Endothelial cell of umbilical vein (primary cell): Measurements from ENCODE around the gene WDFY2. TPM values are rescaled to one million over a fixed set of nuclear protein-coding genes. Genes with fewer than 3 reads are reported as not detected.
A peak's percentile ranks its signal among the peaks of the same experiment; 100 is the strongest.

Experiments used
- BruUV-seq: library from RNA; stranded (reverse); fragments of 400-500 nt; replicated peaks from 2 replicates; lab custom pipeline; 2021; lab: Mats Ljungman, UMichigan
- CTCF ChIA-PET: fragments of 300-600, 350-600 bp; sonication (Branson Sonifier 250); formaldehyde crosslinking; loops from one replicate; lab custom pipeline; 2021; ENCODE audit warnings: antibody characterized with exemption, inconsistent platforms; lab: Charles Lee
- POLR2A ChIA-PET: fragments of 300-600, 350-600 bp; sonication (Branson Sonifier 250); formaldehyde crosslinking; loops from one replicate; lab custom pipeline; 2021; ENCODE audit warnings: antibody characterized with exemption, inconsistent platforms; lab: Charles Lee
- DNase-seq: peaks from one replicate; pipeline ENCODE4 v3.0.0-alpha.2; 2011; ENCODE audit warnings: low read depth, low spot score
- FAIRE-seq: peaks from 2 replicates; lab custom pipeline; 2011; peaks lifted over from hg19 to GRCh38; lab: Jason Lieb, UNC
- H2AFZ ChIP-seq: 2 replicates; pipeline ENCODE4 v1.6.0; 2012; ENCODE audit warnings: low read depth, low read length, control low read depth, inconsistent platforms
- H3K27ac ChIP-seq: 2 replicates; pipeline ENCODE4 v1.5.1; 2011; ENCODE audit warnings: low read depth, mild to moderate bottlenecking, control low read depth, low read length, moderate library complexity; ENCODE audit not compliant: insufficient read depth
- H3K27me3 ChIP-seq, 2 experiments: 2 replicates each; pipeline versions ENCODE4 v1.6.0 to v1.6.1; 2011; ENCODE audit warnings: low read length in 2 of 2, mixed read lengths in 1 of 2; ENCODE audit not compliant: control insufficient read depth in 2 of 2, insufficient read depth in 2 of 2
- H3K36me3 ChIP-seq, 2 experiments: 2 replicates in 1 of 2; 3 replicates in 1 of 2; pipeline ENCODE4 v1.5.1; 2011; ENCODE audit warnings: low read length in 2 of 2, mild to moderate bottlenecking in 1 of 2, moderate library complexity in 1 of 2; ENCODE audit not compliant: control insufficient read depth in 2 of 2, insufficient read depth in 2 of 2; ENCODE audit errors: extremely low read depth in 1 of 2
- H3K4me1 ChIP-seq: 3 replicates; pipeline ENCODE4 v1.5.1; 2011; ENCODE audit warnings: mild to moderate bottlenecking, low read length; ENCODE audit not compliant: control insufficient read depth, insufficient read depth; ENCODE audit errors: extremely low read depth
- H3K4me2 ChIP-seq: 2 replicates; pipeline ENCODE4 v1.6.1; 2011; ENCODE audit warnings: low read length, control low read depth, mixed read lengths; ENCODE audit not compliant: insufficient read depth
- H3K4me3 ChIP-seq, 3 experiments: fragments of 200-600 bp in 1 of 3; sonication (generic), shearing (Covaris generic) in 1 of 3; replicated peaks in 1 of 3; 2 replicates each; pipeline ENCODE4 v1.5.1; 2011 to 2016; ENCODE audit warnings: control low read depth in 3 of 3, low read length in 3 of 3, mild to moderate bottlenecking in 2 of 3, inconsistent platforms in 1 of 3, low read depth in 1 of 3, moderate library complexity in 1 of 3; ENCODE audit not compliant: insufficient read depth in 1 of 3
- H3K79me2 ChIP-seq: 2 replicates; pipeline ENCODE4 v1.6.0; 2012; ENCODE audit warnings: low read length, inconsistent platforms; ENCODE audit not compliant: control insufficient read depth, insufficient read depth
- H3K9ac ChIP-seq: replicated peaks from 2 replicates; pipeline ENCODE3; 2011; ENCODE audit warnings: low read length, control low read depth; ENCODE audit not compliant: insufficient read depth; ENCODE audit errors: extremely low read depth
- H3K9me1 ChIP-seq: replicated peaks from 3 replicates; pipeline ENCODE4 v1.6.0; 2011; ENCODE audit warnings: mild to moderate bottlenecking, low read length; ENCODE audit not compliant: control insufficient read depth, insufficient read depth; ENCODE audit errors: extremely low read depth
- H3K9me3 ChIP-seq: replicated peaks from 2 replicates; pipeline ENCODE4 v1.5.1; 2012; ENCODE audit warnings: low read length, inconsistent platforms; ENCODE audit not compliant: control insufficient read depth, insufficient read depth
- H4K20me1 ChIP-seq: replicated peaks from 2 replicates; pipeline ENCODE3; 2011; ENCODE audit warnings: mild to moderate bottlenecking, low read length; ENCODE audit not compliant: control insufficient read depth, insufficient read depth; ENCODE audit errors: extremely low read depth
- EZH2 ChIP-seq: IDR thresholded peaks from 2 replicates; pipeline ENCODE4 v1.6.1; 2012; ENCODE audit warnings: borderline replicate concordance, low read depth, mild to moderate bottlenecking, moderate library complexity, low read length, inconsistent platforms; ENCODE audit not compliant: severe bottlenecking
- FOS ChIP-seq: IDR thresholded peaks from 2 replicates; pipeline ENCODE4 v1.6.1; 2011; ENCODE audit warnings: mild to moderate bottlenecking, low read length, moderate library complexity, borderline replicate concordance; ENCODE audit not compliant: insufficient read depth
- GATA2 ChIP-seq: IDR thresholded peaks from 2 replicates; pipeline ENCODE4 v1.7.0; 2011; ENCODE audit warnings: low read depth, mild to moderate bottlenecking, moderate library complexity, mixed read lengths, low read length; ENCODE audit not compliant: insufficient read length, insufficient read depth
- JUN ChIP-seq: IDR thresholded peaks from 2 replicates; pipeline ENCODE4 v1.6.1; 2011; ENCODE audit warnings: borderline replicate concordance, low read depth; ENCODE audit not compliant: insufficient read length, insufficient read depth
- MYC ChIP-seq: IDR thresholded peaks from one replicate; pipeline ENCODE4 v1.6.1; 2011; ENCODE audit warnings: mild to moderate bottlenecking, low read depth, low read length
- POLR2A ChIP-seq: IDR thresholded peaks from 2 replicates; pipeline ENCODE4 v1.6.1; 2012; ENCODE audit warnings: low read depth, mild to moderate bottlenecking, control low read depth, low read length
- dilution Hi-C: fragments of 300-500 bp; cut with MboI; formaldehyde crosslinking; loops from one replicate; pipeline ENCODE4 v1.15.0; 2019; ENCODE audit warnings: low sequenced_read_pairs; ENCODE audit not compliant: extremely low pct_ligation_motif_present
- intact Hi-C: fragments of 100-400 bp; cut with micrococcal nuclease; formaldehyde crosslinking; loops from one replicate; pipeline ENCODE4 v1.10.0; 2022
- polyA plus RNA-seq, 4 experiments: library from polyadenylated mRNA; depleted of rRNA in 3 of 4; stranded (reverse) in 3 of 4; unstranded in 1 of 4; fragments of >200 nt; gene quantifications; 2 replicates each; pipeline versions ENCODE4 v1.2.1 to v1.2.3, GENCODE V29; 2011 to 2012; ENCODE audit warnings: missing spikeins in 1 of 4
- total RNA-seq: library from RNA; stranded (reverse); gene quantifications from 2 replicates; pipeline ENCODE4 v1.2.3, GENCODE V29; 2021
- TF ChIP-seq, protein P1 (sequence below): IDR thresholded peaks from 2 replicates; pipeline ENCODE4 v1.6.1; 2011; ENCODE audit not compliant: insufficient read depth, insufficient read length
- TF ChIP-seq, protein P2 (sequence below), 2 donors: IDR thresholded peaks; 1 replicate in 1 of 2; 2 replicates in 1 of 2; pipeline ENCODE4 v1.5.1; 2011; ENCODE audit warnings: low read length in 2 of 2, mild to moderate bottlenecking in 2 of 2, moderate library complexity in 2 of 2, control low read depth in 1 of 2, inconsistent platforms in 1 of 2, low read depth in 1 of 2; ENCODE audit not compliant: insufficient read depth in 1 of 2; ENCODE audit errors: extremely low read depth in 1 of 2

Gene WDFY2
- total and polyA plus RNA-seq, 2 donors (not counting 3 experiments of a cell fraction or from before 2014, with no cell fraction given), result 2.1 to 5.5 TPM

DNA sequence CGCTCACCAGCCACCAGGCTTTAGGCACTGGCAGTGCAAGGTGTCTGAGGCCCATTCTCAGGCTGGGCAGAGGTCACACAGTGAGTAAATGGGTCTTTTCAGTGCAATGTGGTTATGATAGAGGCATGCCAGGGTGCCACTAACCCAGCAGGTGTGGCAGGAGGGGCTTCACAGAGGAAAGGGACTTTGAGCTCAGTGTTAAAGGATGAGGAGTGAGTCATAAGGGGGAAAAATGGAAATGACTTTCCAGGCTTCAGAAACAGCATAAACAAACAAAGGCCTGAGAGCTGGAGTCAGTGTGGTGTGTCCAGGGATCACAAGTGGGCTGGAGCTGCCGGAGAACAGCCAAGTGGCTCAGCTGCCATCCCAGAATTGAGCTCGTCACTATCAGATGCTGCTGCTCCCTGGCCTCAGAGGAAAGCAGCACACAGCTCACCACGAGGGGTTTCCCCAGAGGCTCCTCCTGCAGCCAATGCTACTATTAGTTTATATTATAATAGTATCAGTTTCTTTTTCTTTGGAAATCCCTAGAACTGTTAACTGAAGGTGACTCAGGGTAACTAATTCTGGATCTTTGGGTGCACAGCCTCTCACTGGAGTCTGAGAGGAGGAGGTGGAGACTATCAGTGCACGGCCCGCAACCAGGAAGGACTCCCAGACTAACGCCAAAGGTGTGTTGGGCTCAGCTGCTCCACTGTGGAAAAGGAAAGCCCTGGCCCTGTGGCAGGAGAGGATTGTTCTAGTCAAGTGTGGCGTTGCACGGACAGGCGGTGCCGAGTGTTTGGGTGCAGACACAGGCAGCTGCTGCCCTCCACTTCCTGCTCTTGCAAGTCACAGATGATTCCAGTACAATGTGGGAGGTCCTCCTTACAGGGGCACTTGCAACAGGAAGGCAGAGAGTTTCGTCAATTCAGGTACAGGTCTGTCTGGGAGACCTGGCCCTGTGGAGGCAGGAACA, 180.2 kb downstream of the WDFY2 start:
- Histone ChIP-seq H3K27ac (no peak overlapping the region), H3K4me2 (no peak overlapping the region), H3K9me1 (no peaks in the 10 kb centered on the region), H2AFZ (no peak overlapping the region), H3K79me2 (no peaks in the 10 kb centered on the region), H3K9me3 (no peaks in the 10 kb centered on the region), H3K4me3 (no peak overlapping the region), H3K36me3 (no peaks in the 10 kb centered on the region), H3K27me3 (no peaks in the 10 kb centered on the region), H3K9ac (no peak overlapping the region), H3K4me1 (peaks cover 11% of the 10 kb centered on the region), H4K20me1 (no peaks in the 10 kb centered on the region)
- POLR2A ChIA-PET, result interaction anchor here (1.4 kb wide), 1 partner anchor 311 kb away, joined by 8 read pairs; the partner anchor contains the start of gene INTS6
- CTCF ChIA-PET, result interaction anchor here (0.8 to 1.9 kb wide), 7 partner anchors 16 to 638 kb away, joined by 3 to 8 read pairs (median 3); no protein-coding TSS in a partner anchor
- intact Hi-C loops (loop anchor here (2.0 to 10.0 kb wide), 2 partner anchors 38 to 180 kb away; partner anchors contain the start of gene WDFY2), dilution Hi-C loops (no loop called here)
- TF ChIP-seq GATA2 (no peak), MYC (no peak), FOS (peak; percentile 48), POLR2A (no peak), EZH2 (no peak)
- peak; percentile 78 for DNase-seq
- peak; percentile 89 for FAIRE-seq
- BruUV-seq, result no TSS peak

DNA sequence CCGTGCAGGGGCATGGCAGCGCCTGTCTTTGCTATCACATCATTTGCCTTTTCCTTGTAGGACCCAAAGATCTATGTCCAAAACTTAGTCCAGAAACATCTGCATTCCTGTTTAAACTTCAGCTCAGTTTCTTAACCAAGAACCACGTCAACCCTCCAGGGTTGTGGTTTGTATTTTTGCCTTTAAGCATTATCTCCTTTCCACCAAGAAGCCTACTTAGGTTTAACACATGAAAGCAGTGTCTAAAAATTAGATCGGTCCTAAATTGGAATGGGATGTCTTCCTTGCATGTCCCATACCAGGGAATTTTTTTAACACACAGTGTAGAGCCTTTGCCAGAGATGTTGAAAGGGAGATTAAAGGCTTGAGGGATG, 180.9 kb downstream of the WDFY2 start:
- FAIRE-seq (no peak), DNase-seq (no peak)
- no peak overlapping the region for H3K27ac ChIP-seq
- H3K36me3 ChIP-seq, result no peaks in the 10 kb centered on the region
- no peaks in the 10 kb centered on the region for H3K27me3 ChIP-seq
- H3K4me1 ChIP-seq, result peaks cover 11% of the 10 kb centered on the region
- no TSS peak for BruUV-seq
- ChIA-PET POLR2A (interaction anchor here (1.4 kb wide), 1 partner anchor 312 kb away, joined by 8 read pairs; the partner anchor contains the start of gene INTS6), CTCF (interaction anchor here (1.1 kb wide), 1 partner anchor 33 kb away, joined by 3 read pairs; no protein-coding TSS in a partner anchor)
- H4K20me1 ChIP-seq, result no peaks in the 10 kb centered on the region
- intact Hi-C loops (loop anchor here (2.0 to 10.0 kb wide), 2 partner anchors 38 to 180 kb away; partner anchors contain the start of gene WDFY2), dilution Hi-C loops (no loop called here)
- H3K4me3 ChIP-seq, result no peak overlapping the region
- no peak overlapping the region for H3K4me2 ChIP-seq
- no peaks in the 10 kb centered on the region for H3K9me3 ChIP-seq
- no peak overlapping the region for H2AFZ ChIP-seq
- H3K9ac ChIP-seq, result no peak overlapping the region
- no peaks in the 10 kb centered on the region for H3K9me1 ChIP-seq
- TF ChIP-seq, protein P1, sequence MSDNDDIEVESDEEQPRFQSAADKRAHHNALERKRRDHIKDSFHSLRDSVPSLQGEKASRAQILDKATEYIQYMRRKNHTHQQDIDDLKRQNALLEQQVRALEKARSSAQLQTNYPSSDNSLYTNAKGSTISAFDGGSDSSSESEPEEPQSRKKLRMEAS, result no peak
- TF ChIP-seq EZH2 (no peak), JUN (no peak), FOS (no peak), GATA2 (no peak), MYC (no peak)
- TF ChIP-seq, protein P2, sequence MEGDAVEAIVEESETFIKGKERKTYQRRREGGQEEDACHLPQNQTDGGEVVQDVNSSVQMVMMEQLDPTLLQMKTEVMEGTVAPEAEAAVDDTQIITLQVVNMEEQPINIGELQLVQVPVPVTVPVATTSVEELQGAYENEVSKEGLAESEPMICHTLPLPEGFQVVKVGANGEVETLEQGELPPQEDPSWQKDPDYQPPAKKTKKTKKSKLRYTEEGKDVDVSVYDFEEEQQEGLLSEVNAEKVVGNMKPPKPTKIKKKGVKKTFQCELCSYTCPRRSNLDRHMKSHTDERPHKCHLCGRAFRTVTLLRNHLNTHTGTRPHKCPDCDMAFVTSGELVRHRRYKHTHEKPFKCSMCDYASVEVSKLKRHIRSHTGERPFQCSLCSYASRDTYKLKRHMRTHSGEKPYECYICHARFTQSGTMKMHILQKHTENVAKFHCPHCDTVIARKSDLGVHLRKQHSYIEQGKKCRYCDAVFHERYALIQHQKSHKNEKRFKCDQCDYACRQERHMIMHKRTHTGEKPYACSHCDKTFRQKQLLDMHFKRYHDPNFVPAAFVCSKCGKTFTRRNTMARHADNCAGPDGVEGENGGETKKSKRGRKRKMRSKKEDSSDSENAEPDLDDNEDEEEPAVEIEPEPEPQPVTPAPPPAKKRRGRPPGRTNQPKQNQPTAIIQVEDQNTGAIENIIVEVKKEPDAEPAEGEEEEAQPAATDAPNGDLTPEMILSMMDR (IDR thresholded peaks at IDR 0.05; ENCODE audit: extremely low read depth in 1 of 2, insufficient read depth in 1 of 2, low read depth in 1 of 2, low read length in 2 of 2), result no peak
- H3K79me2 ChIP-seq, result no peaks in the 10 kb centered on the region
